Measurements from ENCODE around the gene RNF169.
"Not testable (repeated sequence)": the region's sequence is repeated elsewhere in the genome, so short reads cannot be mapped to it uniquely, and the experiment has no call there.

RNF169 gene

GRCh38 chr11:74819400-74819799 lies 70.8 kb downstream of the RNF169 start:
- peaks cover 48% of the 10 kb centered on the region for H3K36me3 ChIP-seq (ENCODE audit: low read depth)
- no peaks in the 10 kb centered on the region for H3K27me3 ChIP-seq (ENCODE audit: insufficient read depth, poor library complexity, severe bottlenecking)
- H3K9me3 ChIP-seq (ENCODE audit: severe bottlenecking), result peaks cover 7% of the 10 kb centered on the region
- H3K27ac ChIP-seq (ENCODE audit: poor library complexity, severe bottlenecking), result no peak overlapping the region
- ATAC-seq (ENCODE audit: low read depth), result no peak
- H3K4me1 ChIP-seq (ENCODE audit: insufficient read depth, poor library complexity, severe bottlenecking), result no peaks in the 10 kb centered on the region
- no peak for TF ChIP-seq CTCF (IDR thresholded peaks at IDR 0.05; ENCODE audit: poor library complexity, severe bottlenecking)
- no peak overlapping the region for H3K4me3 ChIP-seq (ENCODE audit: severe bottlenecking)
- DNase-seq (ENCODE audit: low spot score), result no peak

DNA sequence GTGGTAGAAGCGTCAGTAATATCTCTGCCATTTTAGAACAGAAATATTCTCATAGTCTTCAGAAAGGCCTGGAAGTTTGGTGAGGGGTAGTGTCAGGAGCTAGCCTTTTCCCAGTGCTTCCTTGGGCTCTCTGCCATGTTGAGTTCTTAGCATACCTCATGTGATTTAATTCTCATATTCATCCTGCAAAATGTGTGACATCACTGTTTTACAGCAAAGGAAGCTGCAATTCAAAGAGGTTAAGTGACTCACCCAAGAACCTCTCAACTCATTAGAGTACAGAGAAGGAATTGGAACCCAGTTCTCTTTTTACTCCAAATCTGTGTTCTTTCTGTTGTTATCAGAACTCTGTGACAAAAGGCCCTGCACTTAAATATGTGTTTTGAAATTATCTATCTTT lies 72.1 kb downstream of the RNF169 start:
- peaks cover 49% of the 10 kb centered on the region for H3K36me3 ChIP-seq (ENCODE audit: low read depth)
- H3K9me3 ChIP-seq (ENCODE audit: severe bottlenecking), result peaks cover 7% of the 10 kb centered on the region

DNA sequence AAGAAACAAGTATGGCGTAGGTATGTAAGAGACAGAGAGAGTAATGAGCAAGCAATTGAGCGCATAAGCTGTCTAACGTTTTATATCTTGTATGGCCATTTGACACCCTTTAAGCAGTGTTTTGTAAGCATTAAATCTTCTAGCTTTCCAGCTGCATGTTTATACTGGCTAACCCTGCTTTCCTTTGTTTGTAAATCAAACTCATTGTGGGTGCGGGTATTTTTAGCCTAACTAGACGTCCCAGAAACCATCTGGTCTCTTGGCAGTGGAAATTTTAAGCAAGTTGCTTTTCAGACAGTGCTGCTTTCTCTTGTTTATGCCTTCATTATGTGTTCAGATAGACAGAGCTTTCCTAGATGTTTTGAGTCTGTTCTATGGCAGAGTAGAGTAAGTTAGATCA lies 73.5 kb downstream of the RNF169 start:
- Histone ChIP-seq H3K4me3 (ENCODE audit: severe bottlenecking) (no peak overlapping the region), H3K27ac (ENCODE audit: poor library complexity, severe bottlenecking) (no peak overlapping the region), H3K36me3 (ENCODE audit: low read depth) (peaks cover 53% of the 10 kb centered on the region), H3K27me3 (ENCODE audit: insufficient read depth, poor library complexity, severe bottlenecking) (no peaks in the 10 kb centered on the region), H3K9me3 (ENCODE audit: severe bottlenecking) (peaks cover 7% of the 10 kb centered on the region), H3K4me1 (ENCODE audit: insufficient read depth, poor library complexity, severe bottlenecking) (no peaks in the 10 kb centered on the region)
- no peak for TF ChIP-seq CTCF (IDR thresholded peaks at IDR 0.05; ENCODE audit: poor library complexity, severe bottlenecking)
- no peak for DNase-seq (ENCODE audit: low spot score)
- no peak for ATAC-seq (ENCODE audit: low read depth)

More for the DNA sequence above, 72.1 kb downstream of the RNF169 start:
- no peak overlapping the region for H3K4me3 ChIP-seq (ENCODE audit: severe bottlenecking)
- DNase-seq (ENCODE audit: low spot score), result no peak
- no peaks in the 10 kb centered on the region for H3K27me3 ChIP-seq (ENCODE audit: insufficient read depth, poor library complexity, severe bottlenecking)
- H3K4me1 ChIP-seq (ENCODE audit: insufficient read depth, poor library complexity, severe bottlenecking), result no peaks in the 10 kb centered on the region
- no peak for TF ChIP-seq CTCF (IDR thresholded peaks at IDR 0.05; ENCODE audit: poor library complexity, severe bottlenecking)
- ATAC-seq (ENCODE audit: low read depth), result peak; percentile 77
- H3K27ac ChIP-seq (ENCODE audit: poor library complexity, severe bottlenecking), result no peak overlapping the region

DNA sequence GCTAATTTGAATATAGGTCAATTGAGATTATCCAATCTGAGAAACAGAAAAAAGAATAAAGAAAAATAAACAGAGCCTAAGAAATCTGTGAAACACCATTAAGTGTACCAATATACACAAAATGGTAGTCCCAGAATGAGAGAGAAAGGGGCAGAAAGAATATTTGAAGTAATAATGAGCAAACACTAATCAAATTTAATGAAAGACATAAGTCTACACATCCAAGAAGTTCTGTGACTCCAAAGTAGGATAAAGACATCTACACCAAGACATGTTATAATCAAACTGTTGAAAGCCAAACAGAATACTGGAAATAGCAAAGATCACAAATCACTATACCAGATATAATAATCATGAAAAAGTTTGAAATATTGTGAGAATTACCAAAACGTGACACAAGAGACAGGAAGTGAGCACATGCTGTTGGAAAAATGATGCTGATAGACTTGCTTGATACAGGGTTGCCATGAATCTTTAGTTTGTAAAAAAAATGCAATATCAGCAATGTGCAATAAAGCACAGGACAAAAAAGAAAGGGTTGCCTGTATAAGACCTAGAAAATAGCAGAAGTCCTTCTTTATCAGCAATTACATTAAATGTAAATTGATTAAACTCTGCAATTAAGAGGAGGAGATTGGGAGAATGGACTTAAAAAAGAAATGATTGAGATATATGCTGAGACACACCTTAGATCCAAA lies 75.8 kb downstream of the RNF169 start:
- DNase-seq (ENCODE audit: low spot score) (no peak), ATAC-seq (ENCODE audit: low read depth) (no peak)
- no peak overlapping the region for H3K27ac ChIP-seq (ENCODE audit: poor library complexity, severe bottlenecking)
- peaks cover 7% of the 10 kb centered on the region for H3K9me3 ChIP-seq (ENCODE audit: severe bottlenecking)
- no peaks in the 10 kb centered on the region for H3K4me1 ChIP-seq (ENCODE audit: insufficient read depth, poor library complexity, severe bottlenecking)
- no peak for TF ChIP-seq CTCF (IDR thresholded peaks at IDR 0.05; ENCODE audit: poor library complexity, severe bottlenecking)
- H3K27me3 ChIP-seq (ENCODE audit: insufficient read depth, poor library complexity, severe bottlenecking), result no peaks in the 10 kb centered on the region
- peaks cover 48% of the 10 kb centered on the region for H3K36me3 ChIP-seq (ENCODE audit: low read depth)
- no peak overlapping the region for H3K4me3 ChIP-seq (ENCODE audit: severe bottlenecking)

DNA sequence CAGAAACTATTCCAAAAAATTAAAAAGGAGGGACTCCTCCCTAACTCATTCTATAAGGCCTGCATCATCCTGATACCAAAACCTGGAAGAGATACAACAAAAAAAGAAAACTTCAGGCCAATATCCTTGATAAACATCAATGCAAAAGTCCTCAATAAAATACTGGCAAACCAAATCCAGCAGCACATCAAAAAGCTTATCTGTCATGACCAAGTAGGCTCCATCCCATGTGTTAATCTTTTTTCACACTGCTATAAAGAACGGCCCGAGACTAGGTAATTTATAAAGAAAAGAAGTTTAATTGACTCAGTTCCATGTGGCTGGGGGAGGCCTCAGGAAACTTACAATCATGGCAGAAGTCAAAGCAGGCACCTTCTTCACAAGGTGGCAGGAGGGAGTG lies 76.9 kb downstream of the RNF169 start:
- not testable (repeated sequence) for H3K27ac ChIP-seq (ENCODE audit: poor library complexity, severe bottlenecking); H3K4me3 ChIP-seq (ENCODE audit: severe bottlenecking); ATAC-seq (ENCODE audit: low read depth); DNase-seq (ENCODE audit: low spot score); H3K4me1 ChIP-seq (ENCODE audit: insufficient read depth, poor library complexity, severe bottlenecking); H3K27me3 ChIP-seq (ENCODE audit: insufficient read depth, poor library complexity, severe bottlenecking); H3K9me3 ChIP-seq (ENCODE audit: severe bottlenecking)
- peaks cover 42% of the 10 kb centered on the region for H3K36me3 ChIP-seq (ENCODE audit: low read depth)

All from RWPE2 (cell line).